HepG2 (cell line): Measurements from ENCODE around the gene SORBS2. TPM values are rescaled to one million over a fixed set of nuclear protein-coding genes. Genes with fewer than 3 reads are reported as not detected.

Experiments used
- ARNT2 ChIP-seq: sonication (generic); formaldehyde crosslinking; IDR thresholded peaks from 2 replicates; pipeline ENCODE4 v1.8.0; 2022; ENCODE audit warnings: mild to moderate bottlenecking, low read depth, missing genetic modification reagents, moderate library complexity
- ETV6 ChIP-seq: sonication (generic); formaldehyde crosslinking; conservative IDR thresholded peaks from 2 replicates; pipeline ENCODE4 v1.4.0; 2020; ENCODE audit warnings: missing genetic modification reagents
- FIP1L1 ChIP-seq: fragments of 200-400 bp; formaldehyde crosslinking; IDR thresholded peaks from 2 replicates; pipeline ENCODE4 v1.6.1; 2018; ENCODE audit warnings: low read depth, mild to moderate bottlenecking, low read length, moderate library complexity, borderline replicate concordance; ENCODE audit not compliant: insufficient read depth
- FOXK1 ChIP-seq: sonication (generic); formaldehyde crosslinking; IDR thresholded peaks from 2 replicates; pipeline ENCODE4 v1.4.0; 2020; ENCODE audit warnings: low read depth, missing genetic modification reagents, borderline replicate concordance
- GFI1 ChIP-seq: sonication (generic); formaldehyde crosslinking; IDR thresholded peaks from 2 replicates; pipeline ENCODE4 v1.5.0; 2020; ENCODE audit warnings: missing genetic modification reagents, mild to moderate bottlenecking, borderline replicate concordance
- GTF2F1 ChIP-seq: fragments of 150-350 bp; IDR thresholded peaks from 2 replicates; pipeline ENCODE4 v1.6.1; 2014; ENCODE audit warnings: low read length
- HNRNPLL ChIP-seq: fragments of 200-400 bp; formaldehyde crosslinking; IDR thresholded peaks from 2 replicates; pipeline ENCODE4 v1.6.1; 2017; ENCODE audit warnings: mild to moderate bottlenecking, low read depth, low read length; ENCODE audit not compliant: poor library complexity, severe bottlenecking
- KDM4B ChIP-seq: sonication (generic); formaldehyde crosslinking; IDR thresholded peaks from 2 replicates; pipeline ENCODE4 v1.4.0; 2020; ENCODE audit warnings: missing genetic modification reagents
- KDM6A ChIP-seq: IDR thresholded peaks from 2 replicates; pipeline ENCODE4 v1.6.1; 2016; ENCODE audit warnings: low read depth
- MAFG ChIP-seq: sonication (generic); formaldehyde crosslinking; IDR thresholded peaks from 2 replicates; pipeline ENCODE4 v1.5.1; 2020; ENCODE audit warnings: mild to moderate bottlenecking, missing genetic modification reagents
- MBD4 ChIP-seq: IDR thresholded peaks from 2 replicates; pipeline ENCODE4 v1.6.1; 2012; ENCODE audit warnings: low read length, inconsistent platforms, borderline replicate concordance
- MTF2 ChIP-seq: sonication (generic); formaldehyde crosslinking; IDR thresholded peaks from 2 replicates; pipeline ENCODE4 v1.5.0; 2020; ENCODE audit warnings: missing genetic modification reagents, borderline replicate concordance
- NFATC3 ChIP-seq: sonication (generic); formaldehyde crosslinking; IDR thresholded peaks from 2 replicates; pipeline ENCODE4 v1.5.1; 2020; ENCODE audit warnings: mild to moderate bottlenecking, missing genetic modification reagents
- PCBP1 ChIP-seq: fragments of 200-400 bp; formaldehyde crosslinking; IDR thresholded peaks from 2 replicates; pipeline ENCODE4 v1.6.1; 2017; ENCODE audit warnings: mild to moderate bottlenecking, low read depth, low read length, borderline replicate concordance
- RCOR2 ChIP-seq: IDR thresholded peaks from 2 replicates; pipeline ENCODE4 v1.6.1; 2016; ENCODE audit warnings: missing biosample characterization, missing genetic modification reagents
- RFX5 ChIP-seq: IDR thresholded peaks from 2 replicates; pipeline ENCODE4 v1.6.1; 2011; ENCODE audit warnings: low read depth, low read length, improper control_type of control experiment
- SAP130 ChIP-seq: IDR thresholded peaks from 2 replicates; pipeline ENCODE4 v1.6.1; 2016; ENCODE audit warnings: low read depth
- SSRP1 ChIP-seq: IDR thresholded peaks from 2 replicates; pipeline ENCODE4 v1.6.1; 2016; ENCODE audit warnings: control low read depth
- YEATS2 ChIP-seq: sonication (generic); formaldehyde crosslinking; IDR thresholded peaks from 2 replicates; pipeline ENCODE4 v1.4.0; 2020; ENCODE audit warnings: missing genetic modification reagents, borderline replicate concordance
- ZFAT ChIP-seq: sonication (generic); formaldehyde crosslinking; conservative IDR thresholded peaks from 2 replicates; pipeline ENCODE4 v1.8.1; 2023; ENCODE audit warnings: missing genetic modification reagents, inconsistent platforms
- ZNF253 ChIP-seq: sonication (generic); formaldehyde crosslinking; IDR thresholded peaks from 2 replicates; pipeline ENCODE4 v1.8.0; 2022; ENCODE audit warnings: mild to moderate bottlenecking, missing genetic modification reagents, borderline replicate concordance
- ZNF343 ChIP-seq: sonication (generic); formaldehyde crosslinking; IDR thresholded peaks from 2 replicates; pipeline ENCODE4 v1.4.0; 2020; ENCODE audit warnings: mild to moderate bottlenecking, missing genetic modification reagents
- ZNF7 ChIP-seq: IDR thresholded peaks from 2 replicates; pipeline ENCODE4 v1.6.1; 2016; ENCODE audit warnings: missing biosample characterization, missing genetic modification reagents
- polyA plus RNA-seq, 8 experiments: library from polyadenylated mRNA; depleted of rRNA in 3 of 8; stranded (reverse) in 7 of 8; unstranded in 1 of 8; fragments of >200 nt; fragmentation: Illumina TruSeq in 4 of 8; extraction: Trizol in 4 of 8; gene quantifications; 2 replicates each; pipeline versions ENCODE4 v1.2.1 to v1.2.3, GENCODE V29; 2011 to 2016; ENCODE audit warnings: low read depth in 4 of 8, missing spikeins in 1 of 8, mixed read lengths in 1 of 8; ENCODE audit not compliant: insufficient read depth in 1 of 8
- total RNA-seq, 5 experiments: library from RNA; depleted of rRNA; stranded (reverse); fragments of >200 nt; fragmentation: Illumina TruSeq; extraction: Trizol; gene quantifications; 2 replicates each; pipeline ENCODE4 v1.2.3, GENCODE V29; 2016; ENCODE audit warnings: low read depth in 1 of 5
- TF ChIP-seq, protein P1 (sequence below): sonication (generic); formaldehyde crosslinking; IDR thresholded peaks from 2 replicates; pipeline ENCODE4 v1.4.0; 2020; ENCODE audit warnings: missing genetic modification reagents; ENCODE audit errors: not compliant biosample characterization
- TF ChIP-seq, protein P2 (sequence below): IDR thresholded peaks from 2 replicates; pipeline ENCODE4 v1.6.1; 2016; ENCODE audit warnings: low read depth, missing genetic modification reagents, missing compliant biosample characterization
- TF ChIP-seq, protein P3 (sequence below): sonication (generic); IDR thresholded peaks from 2 replicates; pipeline ENCODE4 v1.6.1; 2016; ENCODE audit warnings: low read depth, borderline replicate concordance

Gene SORBS2
- total and polyA plus RNA-seq, 2 of the 13 experiments (the other 11 are each of a cell fraction or from before 2014, with no cell fraction given): 25.0 to 80.5 TPM

DNA sequence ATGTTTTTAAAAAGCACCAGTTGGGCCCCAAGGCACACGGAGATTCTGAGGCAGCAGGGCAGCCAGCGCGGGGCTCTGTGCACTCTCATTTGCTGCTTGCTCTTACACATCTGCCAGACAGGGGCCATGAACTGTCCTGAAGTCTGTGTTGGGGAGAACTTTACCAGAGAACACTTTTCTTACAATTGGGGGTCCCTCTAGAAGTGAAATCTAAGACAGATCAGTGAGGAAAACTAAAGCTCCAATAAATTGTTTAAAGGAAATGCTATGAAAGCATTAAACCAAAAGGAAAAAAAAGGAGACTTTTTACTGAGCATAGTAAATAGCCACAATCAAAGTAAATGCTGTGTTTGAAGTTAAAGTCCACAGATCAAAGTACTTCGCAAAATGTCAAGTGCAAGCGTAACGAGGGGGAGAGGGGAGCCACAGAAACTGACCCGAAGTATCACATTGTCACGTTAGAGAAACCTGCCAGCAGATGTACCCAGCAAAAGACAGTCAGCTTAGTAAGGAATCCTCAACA is 37.8 kb downstream of the SORBS2 start (continued):
- TF ChIP-seq, protein P1, sequence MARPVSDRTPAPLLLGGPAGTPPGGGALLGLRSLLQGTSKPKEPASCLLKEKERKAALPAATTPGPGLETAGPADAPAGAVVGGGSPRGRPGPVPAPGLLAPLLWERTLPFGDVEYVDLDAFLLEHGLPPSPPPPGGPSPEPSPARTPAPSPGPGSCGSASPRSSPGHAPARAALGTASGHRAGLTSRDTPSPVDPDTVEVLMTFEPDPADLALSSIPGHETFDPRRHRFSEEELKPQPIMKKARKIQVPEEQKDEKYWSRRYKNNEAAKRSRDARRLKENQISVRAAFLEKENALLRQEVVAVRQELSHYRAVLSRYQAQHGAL (CRISPR knock-in tag): no peak
- TF ChIP-seq GTF2F1 (no peak), RFX5 (no peak), ETV6 (CRISPR knock-in tag) (no peak), MTF2 (CRISPR knock-in tag) (no peak), ZNF343 (CRISPR knock-in tag) (no peak), MAFG (CRISPR knock-in tag) (no peak), RCOR2 (CRISPR knock-in tag) (peak; percentile 53; the same call in 1 of the 2 replicates), FOXK1 (CRISPR knock-in tag) (0 out of 2 replicates have a peak, but pooled peaks have one; percentile 26), SAP130 (CRISPR knock-in tag) (peak; percentile 81), ARNT2 (0 out of 2 replicates have a peak, but pooled peaks have one; percentile 11), PCBP1 (no peak), ZNF253 (CRISPR knock-in tag) (no peak), YEATS2 (CRISPR knock-in tag) (no peak), SSRP1 (no peak), NFATC3 (CRISPR knock-in tag) (no peak), ZFAT (CRISPR knock-in tag) (no peak), FIP1L1 (no peak), KDM6A (CRISPR knock-in tag) (peak; percentile 91), MBD4 (0 out of 2 replicates have a peak, but pooled peaks have one; percentile 20), ZNF7 (no peak), KDM4B (no peak), GFI1 (peak; percentile 80), HNRNPLL (no peak)
- TF ChIP-seq, protein P2, sequence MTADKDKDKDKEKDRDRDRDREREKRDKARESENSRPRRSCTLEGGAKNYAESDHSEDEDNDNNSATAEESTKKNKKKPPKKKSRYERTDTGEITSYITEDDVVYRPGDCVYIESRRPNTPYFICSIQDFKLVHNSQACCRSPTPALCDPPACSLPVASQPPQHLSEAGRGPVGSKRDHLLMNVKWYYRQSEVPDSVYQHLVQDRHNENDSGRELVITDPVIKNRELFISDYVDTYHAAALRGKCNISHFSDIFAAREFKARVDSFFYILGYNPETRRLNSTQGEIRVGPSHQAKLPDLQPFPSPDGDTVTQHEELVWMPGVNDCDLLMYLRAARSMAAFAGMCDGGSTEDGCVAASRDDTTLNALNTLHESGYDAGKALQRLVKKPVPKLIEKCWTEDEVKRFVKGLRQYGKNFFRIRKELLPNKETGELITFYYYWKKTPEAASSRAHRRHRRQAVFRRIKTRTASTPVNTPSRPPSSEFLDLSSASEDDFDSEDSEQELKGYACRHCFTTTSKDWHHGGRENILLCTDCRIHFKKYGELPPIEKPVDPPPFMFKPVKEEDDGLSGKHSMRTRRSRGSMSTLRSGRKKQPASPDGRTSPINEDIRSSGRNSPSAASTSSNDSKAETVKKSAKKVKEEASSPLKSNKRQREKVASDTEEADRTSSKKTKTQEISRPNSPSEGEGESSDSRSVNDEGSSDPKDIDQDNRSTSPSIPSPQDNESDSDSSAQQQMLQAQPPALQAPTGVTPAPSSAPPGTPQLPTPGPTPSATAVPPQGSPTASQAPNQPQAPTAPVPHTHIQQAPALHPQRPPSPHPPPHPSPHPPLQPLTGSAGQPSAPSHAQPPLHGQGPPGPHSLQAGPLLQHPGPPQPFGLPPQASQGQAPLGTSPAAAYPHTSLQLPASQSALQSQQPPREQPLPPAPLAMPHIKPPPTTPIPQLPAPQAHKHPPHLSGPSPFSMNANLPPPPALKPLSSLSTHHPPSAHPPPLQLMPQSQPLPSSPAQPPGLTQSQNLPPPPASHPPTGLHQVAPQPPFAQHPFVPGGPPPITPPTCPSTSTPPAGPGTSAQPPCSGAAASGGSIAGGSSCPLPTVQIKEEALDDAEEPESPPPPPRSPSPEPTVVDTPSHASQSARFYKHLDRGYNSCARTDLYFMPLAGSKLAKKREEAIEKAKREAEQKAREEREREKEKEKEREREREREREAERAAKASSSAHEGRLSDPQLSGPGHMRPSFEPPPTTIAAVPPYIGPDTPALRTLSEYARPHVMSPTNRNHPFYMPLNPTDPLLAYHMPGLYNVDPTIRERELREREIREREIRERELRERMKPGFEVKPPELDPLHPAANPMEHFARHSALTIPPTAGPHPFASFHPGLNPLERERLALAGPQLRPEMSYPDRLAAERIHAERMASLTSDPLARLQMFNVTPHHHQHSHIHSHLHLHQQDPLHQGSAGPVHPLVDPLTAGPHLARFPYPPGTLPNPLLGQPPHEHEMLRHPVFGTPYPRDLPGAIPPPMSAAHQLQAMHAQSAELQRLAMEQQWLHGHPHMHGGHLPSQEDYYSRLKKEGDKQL (CRISPR knock-in tag): peak; percentile 68
- TF ChIP-seq, protein P3, sequence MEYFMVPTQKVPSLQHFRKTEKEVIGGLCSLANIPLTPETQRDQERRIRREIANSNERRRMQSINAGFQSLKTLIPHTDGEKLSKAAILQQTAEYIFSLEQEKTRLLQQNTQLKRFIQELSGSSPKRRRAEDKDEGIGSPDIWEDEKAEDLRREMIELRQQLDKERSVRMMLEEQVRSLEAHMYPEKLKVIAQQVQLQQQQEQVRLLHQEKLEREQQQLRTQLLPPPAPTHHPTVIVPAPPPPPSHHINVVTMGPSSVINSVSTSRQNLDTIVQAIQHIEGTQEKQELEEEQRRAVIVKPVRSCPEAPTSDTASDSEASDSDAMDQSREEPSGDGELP: no peak
